Measurements from ENCODE around the gene GRM8.

GRM8 gene

GRCh38 chr7:126656165-126656564 is 596.6 kb downstream of the GRM8 start:
- no peak for DNase-seq

GRCh38 chr7:126637538-126637937 is 615.2 kb downstream of the GRM8 start:
- DNase-seq, result no peak

- DNase-seq, result no peak
Measured at GRCh38 chr7:126635545-126635944, 617.2 kb downstream of the GRM8 start.

- no peak for DNase-seq
Measured at GRCh38 chr7:126608339-126608776, 644.4 kb downstream of the GRM8 start.

- no peak for DNase-seq
Measured at GRCh38 chr7:126606331-126606730, 646.4 kb downstream of the GRM8 start.

GRCh38 chr7:126605553-126605952 is 647.2 kb downstream of the GRM8 start:
- no peak for DNase-seq

GRCh38 chr7:126605056-126605455 is 647.7 kb downstream of the GRM8 start:
- no peak for DNase-seq

- DNase-seq, result peak in 1 of 2 experiments; percentile 19
Measured at GRCh38 chr7:126589068-126589684, 663.6 kb downstream of the GRM8 start.

- DNase-seq, result peak; percentile 53 to 86
Measured at GRCh38 chr7:126578338-126578737, 674.4 kb downstream of the GRM8 start.

- DNase-seq, result no peak
Measured at GRCh38 chr7:126574276-126575250, 678.2 kb downstream of the GRM8 start.

GRCh38 chr7:126570845-126571244 is 681.9 kb downstream of the GRM8 start:
- DNase-seq, result no peak

- DNase-seq, result no peak
Measured at GRCh38 chr7:126569402-126569801, 683.3 kb downstream of the GRM8 start.

GRCh38 chr7:126557271-126557670 is 695.5 kb downstream of the GRM8 start:
- no peak for DNase-seq

GRCh38 chr7:126541406-126541805 is 711.3 kb downstream of the GRM8 start:
- DNase-seq, result no peak

- DNase-seq, result peak; percentile 96 to 97
Measured at GRCh38 chr7:126535176-126535575, 717.6 kb downstream of the GRM8 start.

GRCh38 chr7:126533715-126534114 is 719.0 kb downstream of the GRM8 start:
- peak; percentile 65 to 68 for DNase-seq

- no peak for DNase-seq
Measured at GRCh38 chr7:126529833-126530232, 722.9 kb downstream of the GRM8 start.

- no peak for DNase-seq
Measured at GRCh38 chr7:126529254-126529653, 723.5 kb downstream of the GRM8 start.

- no peak for DNase-seq
Measured at GRCh38 chr7:126525906-126526305, 726.8 kb downstream of the GRM8 start.

- DNase-seq, result no peak
Measured at GRCh38 chr7:126524967-126525366, 727.8 kb downstream of the GRM8 start.

GRCh38 chr7:126511046-126511445 is 741.7 kb downstream of the GRM8 start:
- no peak for DNase-seq

- peak; percentile 11 to 13 for DNase-seq
Measured at GRCh38 chr7:126501617-126502016, 751.1 kb downstream of the GRM8 start.

- DNase-seq, result no peak
Measured at GRCh38 chr7:126499481-126499880, 753.3 kb downstream of the GRM8 start.

- DNase-seq, result no peak
Measured at GRCh38 chr7:126495733-126496132, 757.0 kb downstream of the GRM8 start.

All from NCI-H187 (cell line).